Uterus (tissue), 2 donors: Measurements from ENCODE around the gene KRTAP5-3.

ENCODE experiments used
- CTCF ChIP-seq, 4 experiments: fragments of 200-600 bp in 2 of 4; fragments of 450-650 bp in 2 of 4; sonication (generic) in 2 of 4; IDR thresholded peaks; one replicate each; pipeline ENCODE4 v1.5.1; 2016 to 2019; ENCODE audit warnings: antibody characterized with exemption in 4 of 4, mild to moderate bottlenecking in 2 of 4, moderate library complexity in 1 of 4
- POLR2A ChIP-seq, 2 donors: fragments of 450-650 bp; IDR thresholded peaks; one replicate each; pipeline ENCODE4 v1.6.1; 2016; ENCODE audit warnings: antibody characterized with exemption in 2 of 2, mild to moderate bottlenecking in 1 of 2, moderate library complexity in 1 of 2

GRCh38 chr11:1570896-1571759 lies 37.1 kb downstream of the KRTAP5-3 start:
- no peak for TF ChIP-seq CTCF (IDR thresholded peaks at IDR 0.05)
- peak in 1 of 2 donors; percentile 33 for TF ChIP-seq POLR2A (IDR thresholded peaks at IDR 0.05)
